GM19397 (cell line): ENCODE data around the gene SSX2.
"Not testable (repeated sequence)": the region's sequence is repeated elsewhere in the genome, so short reads cannot be mapped to it uniquely, and the experiment has no call there.

Source experiments
- ATAC-seq: cut with Tn5 transposase; IDR thresholded peaks from one replicate; pipeline ENCODE4 v1.9.1; 2021; ENCODE audit warnings: mild to moderate bottlenecking, moderate library complexity; ENCODE audit not compliant: unreplicated experiment

The SSX2 gene

GRCh38 chrX:52707078-52707477, at the start of gene SSX2:
TSS of gene SSX2 (minus strand) at chrX:52707178. CDS start at chrX:52705749, 1,429 bp downstream.
- not testable (repeated sequence) for ATAC-seq

GRCh38 chrX:52750952-52751351, 44.0 kb upstream of the SSX2 start, which contains the start of gene SSX2B:
TSS of gene SSX2B (plus strand) at chrX:52751252. CDS start at chrX:52752681, 1,429 bp downstream.
- not testable (repeated sequence) for ATAC-seq

GRCh38 chrX:52692034-52692433, 14.9 kb downstream of the SSX2 start:
- not testable (repeated sequence) for ATAC-seq

- not testable (repeated sequence) for ATAC-seq
Measured at GRCh38 chrX:52662218-52662617, 44.8 kb downstream of the SSX2 start.

- ATAC-seq: not testable (repeated sequence)
Measured at GRCh38 chrX:52655475-52655874, 51.5 kb downstream of the SSX2 start.

GRCh38 chrX:52654800-52655199, 52.2 kb downstream of the SSX2 start, which contains the start of gene SSX7:
TSS of gene SSX7 (minus strand) at chrX:52654900. CDS start at chrX:52653472, 1,428 bp downstream.
- ATAC-seq: not testable (repeated sequence)

GRCh38 chrX:52650676-52651075, 56.3 kb downstream of the SSX2 start:
- not testable (repeated sequence) for ATAC-seq

GRCh38 chrX:52648956-52649355, 58.0 kb downstream of the SSX2 start:
- ATAC-seq: not testable (repeated sequence)
